Measurements from ENCODE around the gene TSHZ2. TPM values are rescaled to one million over a fixed set of nuclear protein-coding genes. Genes with fewer than 3 reads are reported as not detected.

TSHZ2 gene
- total RNA-seq, 3 donors from 2014 or later (not counting 1 experiment from before 2014, with no cell fraction given) = 1.8 to 1.9 TPM; not detected in 1

GRCh38 chr20:53181866-53182376 is 209.8 kb downstream of the TSHZ2 start:
- Mint-ChIP-seq H3K9me3 (no peaks in the 10 kb centered on the region), H3K27me3 (ENCODE audit: low read depth in 2 of 2) (peaks cover 32 to 39% of the 10 kb centered on the region in 2 donors), H3K4me1 (no peaks in the 10 kb centered on the region), H3K27ac (no peak overlapping the region), H3K4me3 (no peak overlapping the region), H3K36me3 (no peaks in the 10 kb centered on the region)
- no peaks in the 10 kb centered on the region for H3K9me3 ChIP-seq (ENCODE audit: control insufficient read depth, insufficient read depth, low read length)
- no peak for TF ChIP-seq CTCF (IDR thresholded peaks at IDR 0.05)
- no peak overlapping the region for H3K4me3 ChIP-seq (ENCODE audit: low read length)
- ATAC-seq = no peak
- no peaks in the 10 kb centered on the region for H3K4me1 ChIP-seq (ENCODE audit: control insufficient read depth, insufficient read depth, low read length)
- intact Hi-C loops (cut with micrococcal nuclease) = no loop called here
- H3K27me3 ChIP-seq (ENCODE audit: control insufficient read depth, insufficient read depth, low read length) = no peaks in the 10 kb centered on the region
- H3K36me3 ChIP-seq (ENCODE audit: control insufficient read depth, insufficient read depth, low read length) = no peaks in the 10 kb centered on the region
- no peak for DNase-seq
- whole genome bisulfite sequencing (ENCODE audit: insufficient coverage) = 86% methylated on average over 3 of the region's 3 CpGs
- no peak overlapping the region for H3K27ac ChIP-seq (ENCODE audit: low read length)

GRCh38 chr20:53183181-53183580 is 211.0 kb downstream of the TSHZ2 start:
- no peak for DNase-seq
- no peaks in the 10 kb centered on the region for H3K36me3 Mint-ChIP-seq
- H3K4me1 ChIP-seq (ENCODE audit: control insufficient read depth, insufficient read depth, low read length) = no peaks in the 10 kb centered on the region
- intact Hi-C loops (cut with micrococcal nuclease) = no loop called here
- H3K9me3 ChIP-seq (ENCODE audit: control insufficient read depth, insufficient read depth, low read length) = no peaks in the 10 kb centered on the region
- ATAC-seq = no peak
- H3K4me3 ChIP-seq (ENCODE audit: low read length) = no peak overlapping the region
- H3K9me3 Mint-ChIP-seq = no peaks in the 10 kb centered on the region
- H3K27me3 Mint-ChIP-seq (ENCODE audit: low read depth in 2 of 2) = peaks cover 34 to 42% of the 10 kb centered on the region in 2 donors
- no peak for TF ChIP-seq CTCF (IDR thresholded peaks at IDR 0.05)
- H3K27ac ChIP-seq (ENCODE audit: low read length) = no peak overlapping the region
- H3K4me3 Mint-ChIP-seq = no peak overlapping the region
- H3K4me1 Mint-ChIP-seq = no peaks in the 10 kb centered on the region
- WGBS (ENCODE audit: insufficient coverage) = 83% methylated on average over 6 of the region's 6 CpGs
- no peak overlapping the region for H3K27ac Mint-ChIP-seq
- H3K27me3 ChIP-seq (ENCODE audit: control insufficient read depth, insufficient read depth, low read length) = no peaks in the 10 kb centered on the region
- H3K36me3 ChIP-seq (ENCODE audit: control insufficient read depth, insufficient read depth, low read length) = no peaks in the 10 kb centered on the region

- Histone ChIP-seq H3K9me3 (ENCODE audit: control insufficient read depth, insufficient read depth, low read length) (no peaks in the 10 kb centered on the region), H3K4me1 (ENCODE audit: control insufficient read depth, insufficient read depth, low read length) (no peaks in the 10 kb centered on the region), H3K36me3 (ENCODE audit: control insufficient read depth, insufficient read depth, low read length) (no peaks in the 10 kb centered on the region), H3K27me3 (ENCODE audit: control insufficient read depth, insufficient read depth, low read length) (no peaks in the 10 kb centered on the region), H3K27ac (ENCODE audit: low read length) (no peak overlapping the region), H3K4me3 (ENCODE audit: low read length) (no peak overlapping the region)
- 55% methylated on average over 1 of the region's 6 CpGs for whole genome bisulfite sequencing (ENCODE audit: insufficient coverage)
- DNase-seq (no peak), ATAC-seq (no peak)
- H3K4me3 Mint-ChIP-seq = no peak overlapping the region
- intact Hi-C loops (cut with micrococcal nuclease) = no loop called here
- no peaks in the 10 kb centered on the region for H3K9me3 Mint-ChIP-seq
- no peaks in the 10 kb centered on the region for H3K36me3 Mint-ChIP-seq
- TF ChIP-seq CTCF (IDR thresholded peaks at IDR 0.05) = no peak
- peaks cover 27% of the 10 kb centered on the region in 2 donors for H3K27me3 Mint-ChIP-seq (ENCODE audit: low read depth in 2 of 2)
- no peaks in the 10 kb centered on the region for H3K4me1 Mint-ChIP-seq
- no peak overlapping the region for H3K27ac Mint-ChIP-seq
Observed at GRCh38 chr20:53186635-53187034, 214.5 kb downstream of the TSHZ2 start.

- no peak overlapping the region for H3K27ac Mint-ChIP-seq
- no peak for ATAC-seq
- no peaks in the 10 kb centered on the region for H3K4me1 Mint-ChIP-seq
Observed at GRCh38 chr20:53187392-53188068, 215.4 kb downstream of the TSHZ2 start.

More at GRCh38 chr20:53187392-53188068, 215.4 kb downstream of the TSHZ2 start:
- no peaks in the 10 kb centered on the region for H3K36me3 ChIP-seq (ENCODE audit: control insufficient read depth, insufficient read depth, low read length)
- no peak for TF ChIP-seq CTCF (IDR thresholded peaks at IDR 0.05)
- Mint-ChIP-seq H3K27me3 (ENCODE audit: low read depth in 2 of 2) (peaks cover 23 to 33% of the 10 kb centered on the region in 2 donors), H3K9me3 (no peaks in the 10 kb centered on the region), H3K4me3 (no peak overlapping the region), H3K36me3 (no peaks in the 10 kb centered on the region)
- DNase-seq = no peak
- H3K27ac ChIP-seq (ENCODE audit: low read length) = no peak overlapping the region
- no peaks in the 10 kb centered on the region for H3K27me3 ChIP-seq (ENCODE audit: control insufficient read depth, insufficient read depth, low read length)
- H3K4me1 ChIP-seq (ENCODE audit: control insufficient read depth, insufficient read depth, low read length) = no peaks in the 10 kb centered on the region
- H3K4me3 ChIP-seq (ENCODE audit: low read length) = no peak overlapping the region
- 67% methylated on average over 10 of the region's 10 CpGs for WGBS (ENCODE audit: insufficient coverage)
- no peaks in the 10 kb centered on the region for H3K9me3 ChIP-seq (ENCODE audit: control insufficient read depth, insufficient read depth, low read length)
- intact Hi-C loops (cut with micrococcal nuclease) = no loop called here
